ENCODE measurements around the gene RPS15.

RPS15 gene

DNA sequence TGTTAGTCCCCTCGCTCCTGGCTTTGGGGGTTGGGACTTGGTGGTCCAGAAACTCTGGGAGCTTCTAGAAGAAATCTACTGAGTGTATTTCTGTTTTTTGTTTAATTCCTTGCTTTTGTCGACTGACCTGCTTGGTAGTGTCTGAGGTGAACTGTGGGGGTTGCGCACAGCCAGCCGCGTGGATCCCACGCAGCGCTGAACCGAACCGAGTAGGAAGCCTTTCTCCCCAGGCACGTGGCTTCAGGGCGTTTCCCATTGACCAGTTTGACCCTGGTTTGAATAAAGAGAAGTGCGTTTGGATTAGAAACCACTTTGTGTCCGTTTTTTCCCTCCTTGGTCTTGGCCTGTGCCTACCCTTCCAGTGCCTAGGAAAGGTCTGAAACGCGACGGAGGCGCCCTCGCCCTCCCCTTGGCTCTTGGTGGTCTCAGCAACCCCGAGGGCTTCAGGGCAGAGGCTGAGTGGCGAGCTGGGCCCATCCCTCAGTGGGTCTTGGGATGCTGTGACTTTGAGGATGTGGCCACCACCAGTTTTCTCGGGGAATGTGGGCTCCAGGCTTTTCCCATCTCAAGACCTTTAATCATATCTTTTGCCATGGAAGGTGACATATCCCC, 2.7 kb upstream of the RPS15 start:
- DNase-seq: no peak

GRCh38 chr19:1437609-1438008, 587 bp upstream of the RPS15 start:
- DNase-seq: no peak

DNA sequence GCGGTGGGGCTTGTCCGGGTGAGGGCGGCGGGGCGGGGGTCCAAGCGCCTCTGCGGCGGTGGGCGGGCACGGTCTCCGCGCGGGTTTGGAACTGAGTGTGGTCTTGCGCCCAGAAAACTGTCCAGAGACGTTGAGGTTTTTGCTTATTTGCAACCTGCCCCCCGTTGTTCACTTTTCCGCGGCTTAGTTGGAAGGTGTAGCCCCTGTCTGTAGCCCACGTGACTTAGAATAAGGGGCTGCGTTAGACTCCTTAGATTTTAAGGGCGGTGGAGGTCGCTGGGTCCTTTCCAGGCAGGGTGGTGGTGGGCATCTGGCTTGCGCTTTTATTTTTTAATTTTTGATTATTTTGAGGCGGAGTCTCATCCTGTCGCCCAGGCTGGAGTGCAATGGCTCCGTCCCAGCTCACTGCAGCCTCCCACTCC, 748 bp downstream of the RPS15 start:
- DNase-seq: no peak

DNA sequence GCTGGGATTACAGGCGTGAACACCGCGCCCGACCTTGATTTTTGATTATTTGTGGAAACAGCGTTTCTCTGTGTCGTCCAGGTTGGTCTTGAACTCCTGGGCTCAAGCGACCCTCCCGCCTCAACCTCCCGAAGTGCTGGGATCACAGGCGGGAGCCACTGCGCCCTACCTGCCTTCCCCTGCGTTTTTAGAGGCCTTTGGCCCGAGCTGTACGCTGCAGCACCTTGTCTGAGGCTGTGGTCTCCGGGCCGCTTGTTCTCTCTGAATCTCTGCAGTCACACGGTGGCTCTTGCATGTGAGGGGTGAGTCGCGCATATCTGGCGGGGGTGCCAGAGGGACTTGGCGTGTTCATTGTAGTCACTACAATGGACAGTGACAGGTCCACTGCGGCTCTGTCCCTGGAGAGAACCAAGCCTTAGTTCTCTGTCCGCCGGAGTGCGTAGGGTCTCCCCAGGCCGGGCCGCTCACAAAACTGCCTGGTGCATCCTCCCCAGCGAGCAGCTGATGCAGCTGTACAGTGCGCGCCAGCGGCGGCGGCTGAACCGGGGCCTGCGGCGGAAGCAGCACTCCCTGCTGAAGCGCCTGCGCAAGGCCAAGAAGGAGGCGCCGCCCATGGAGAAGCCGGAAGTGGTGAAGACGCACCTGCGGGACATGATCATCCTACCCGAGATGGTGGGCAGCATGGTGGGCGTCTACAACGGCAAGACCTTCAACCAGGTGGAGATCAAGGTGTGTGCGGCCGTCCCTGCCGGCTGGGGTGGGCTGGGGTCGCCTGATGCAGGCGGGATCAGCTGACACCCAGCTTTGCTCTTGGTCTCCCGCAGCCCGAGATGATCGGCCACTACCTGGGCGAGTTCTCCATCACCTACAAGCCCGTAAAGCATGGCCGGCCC, 1.6 kb downstream of the RPS15 start:
- DNase-seq: peak in 2 of 4 experiments; percentile 31 to 32

GRCh38 chr19:1440418-1440801, 2.2 kb downstream of the RPS15 start:
- DNase-seq: no peak

- DNase-seq: no peak
These were observed 2.8 kb downstream of the RPS15 start for GRCh38 chr19:1441022-1441426.

DNA sequence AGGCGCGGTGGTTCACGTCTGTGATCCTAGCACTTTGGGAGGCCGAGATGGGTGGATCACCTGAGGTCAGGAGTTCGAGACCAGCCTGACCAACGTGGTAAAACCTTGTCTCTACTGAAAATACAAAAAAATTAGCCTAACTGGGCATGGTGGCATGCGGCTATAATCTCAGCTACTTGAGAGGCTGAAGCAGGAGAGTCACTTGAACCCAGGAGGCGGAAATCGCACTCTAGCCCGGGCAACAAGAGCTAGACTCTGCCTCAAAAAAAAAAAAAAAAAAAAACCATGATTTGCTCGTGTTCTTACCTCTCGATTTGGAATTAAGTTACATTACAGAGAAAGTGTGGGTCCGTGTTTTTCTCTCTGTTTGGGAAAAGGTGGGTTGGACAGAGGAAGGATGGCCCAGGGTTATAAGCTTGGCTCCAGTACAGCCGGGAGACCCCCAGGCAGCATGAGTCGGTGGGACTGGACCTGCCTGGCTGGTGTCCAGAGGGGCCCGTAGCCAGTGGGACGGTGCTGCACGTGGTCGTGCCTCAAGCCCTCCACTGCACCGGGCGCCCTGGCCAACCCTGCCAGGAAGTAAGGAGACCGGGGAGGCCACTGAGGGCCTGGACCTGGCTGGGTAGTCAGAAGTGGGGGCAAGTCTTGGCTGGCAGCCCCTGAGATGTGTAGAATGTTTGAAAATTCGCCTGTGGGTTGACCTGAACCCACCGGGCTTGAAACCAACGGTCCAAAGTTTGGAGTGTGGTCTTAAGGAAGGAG, 3.7 kb downstream of the RPS15 start:
- DNase-seq: no peak

GRCh38 chr19:1445185-1445931, 7.2 kb downstream of the RPS15 start:
- peak; percentile 71 to 90 (median 88) for DNase-seq

DNA sequence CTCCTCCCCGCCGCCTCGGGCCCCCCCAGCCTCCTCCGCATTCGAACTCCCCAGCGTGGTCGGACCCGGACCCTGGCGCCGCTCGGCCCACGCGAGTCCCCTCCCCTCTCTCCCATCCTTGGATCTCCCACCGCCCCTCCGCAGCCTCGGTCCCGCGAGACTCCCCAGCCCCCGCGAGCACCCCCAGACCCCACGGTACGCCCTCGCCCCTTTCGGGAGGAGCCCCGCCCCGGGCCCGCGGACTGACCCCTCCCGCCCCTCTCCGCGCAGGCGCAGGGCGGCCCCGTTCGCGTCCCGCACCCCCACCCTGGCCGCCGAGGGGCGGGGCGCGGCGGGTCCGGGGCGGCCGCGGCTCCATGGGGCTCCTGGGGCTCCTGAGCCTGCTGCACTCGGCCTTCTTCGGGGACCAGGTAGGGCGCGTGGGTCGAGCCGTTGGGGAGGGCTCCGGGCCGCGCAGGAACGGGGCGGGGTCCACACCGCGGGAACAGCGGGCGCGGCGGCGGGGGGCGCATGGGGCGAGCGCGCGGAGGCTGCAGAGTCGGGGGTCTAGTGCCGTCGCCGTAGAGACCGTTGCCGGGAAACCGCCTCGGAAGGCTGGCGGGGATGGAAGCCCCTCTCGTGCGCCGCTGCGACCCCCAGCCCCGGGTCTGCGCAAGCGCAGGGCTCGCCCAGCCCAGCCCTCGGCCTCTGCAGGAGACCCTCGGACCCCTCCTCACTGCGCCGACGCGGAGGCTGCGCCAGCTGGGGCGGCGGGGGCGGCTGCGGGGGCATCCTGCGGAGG, 7.9 kb downstream of the RPS15 start:
- DNase-seq: peak in 1 of 4 experiments; percentile 24

GRCh38 chr19:1446713-1447481, 8.7 kb downstream of the RPS15 start:
- DNase-seq: peak in 3 of 4 experiments; percentile 22 to 48 (median 34)

DNA sequence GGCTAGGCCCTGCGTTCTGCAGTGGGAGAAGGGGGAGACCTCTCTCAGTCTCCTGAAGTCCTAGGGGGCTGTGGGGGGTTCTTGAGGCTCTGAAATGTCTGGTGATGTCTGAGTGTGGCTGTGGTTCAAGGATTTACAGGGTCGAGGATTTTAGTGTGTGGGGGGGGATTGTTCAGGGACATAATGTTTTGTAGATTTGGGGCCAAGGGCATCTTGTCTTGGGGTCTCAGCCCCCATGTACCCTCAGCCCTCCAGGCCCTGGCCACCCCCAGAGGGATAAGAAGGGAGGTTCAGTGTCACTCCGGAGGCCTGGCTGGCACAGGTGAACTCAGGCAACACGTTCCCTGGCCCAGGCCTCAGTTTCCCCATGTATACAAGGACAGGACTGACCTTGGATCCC, 9.3 kb downstream of the RPS15 start:
- DNase-seq: no peak

DNA sequence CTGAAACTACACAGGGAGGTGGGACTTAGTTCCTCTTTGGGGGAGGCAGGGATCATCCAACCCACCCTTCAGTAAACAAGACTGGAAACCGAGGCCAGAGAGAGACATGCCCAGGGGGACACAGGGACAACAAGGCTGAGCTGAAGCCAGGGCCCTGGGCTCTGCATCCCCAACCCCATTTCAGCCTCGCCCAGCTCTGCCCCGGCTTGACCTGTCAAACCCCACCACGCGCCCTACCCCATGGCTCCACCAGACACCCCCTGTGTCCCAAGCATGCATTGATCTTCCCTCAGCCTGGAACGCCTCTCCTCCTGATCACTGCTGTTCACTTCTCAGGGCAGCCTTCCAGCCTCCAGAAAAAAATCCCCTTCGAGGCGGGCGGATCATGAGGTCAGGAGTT, 9.7 kb downstream of the RPS15 start:
- DNase-seq: no peak

DNA sequence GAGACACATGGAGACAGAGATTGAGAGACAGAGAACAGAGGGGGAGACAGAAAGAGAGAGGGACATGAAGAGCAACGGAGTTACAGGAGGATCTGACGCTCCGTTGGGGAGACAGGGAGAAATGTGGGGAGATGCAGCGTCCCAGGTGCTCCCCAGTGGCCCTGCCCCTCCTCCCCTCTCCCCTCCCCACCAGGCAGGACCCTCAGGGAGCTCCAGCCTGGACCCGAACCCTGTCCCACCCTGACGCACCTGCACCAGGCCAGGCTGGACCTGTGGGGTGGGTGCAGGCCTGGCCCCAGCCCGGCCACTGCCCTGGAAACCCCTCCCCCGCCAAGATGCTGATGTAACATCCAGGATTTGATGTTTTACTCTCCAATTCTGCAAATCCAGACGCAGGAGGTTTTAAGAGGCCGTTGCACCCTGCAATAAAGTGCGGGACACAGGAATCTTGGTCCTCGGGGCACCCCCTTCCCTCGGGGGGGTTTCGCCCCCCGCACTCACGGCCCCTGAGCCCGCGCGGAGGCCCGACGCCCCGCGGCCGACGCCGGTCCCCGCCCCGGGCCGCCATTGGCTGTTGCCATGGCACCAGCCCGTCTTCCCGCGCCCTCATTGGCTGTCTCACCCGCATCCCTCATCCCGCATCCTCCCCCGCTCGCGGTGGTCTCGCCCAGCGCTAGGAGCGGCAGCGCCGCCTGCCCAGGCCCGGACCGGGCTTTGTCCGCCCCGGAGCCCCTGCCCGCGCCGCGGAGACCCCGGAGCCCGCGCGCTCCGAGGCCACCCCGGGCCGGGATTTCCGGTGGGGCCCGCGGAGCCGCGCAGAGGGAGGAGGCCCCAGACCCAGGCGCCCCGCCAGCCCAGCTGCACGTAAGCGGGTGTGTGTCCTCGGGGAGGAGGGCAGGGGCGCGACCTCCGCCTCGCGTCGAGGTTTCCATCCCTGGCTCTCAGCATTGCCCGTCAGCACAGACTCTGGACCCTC, 11.6 kb downstream of the RPS15 start, which contains the start of gene APC2:
TSS of gene APC2 (plus strand) at position 655 of the 976 bp plus-strand sequence. CDS start 2,881 bp downstream, outside the sequence.
- DNase-seq: peak in 1 of 4 experiments; percentile 46

DNA sequence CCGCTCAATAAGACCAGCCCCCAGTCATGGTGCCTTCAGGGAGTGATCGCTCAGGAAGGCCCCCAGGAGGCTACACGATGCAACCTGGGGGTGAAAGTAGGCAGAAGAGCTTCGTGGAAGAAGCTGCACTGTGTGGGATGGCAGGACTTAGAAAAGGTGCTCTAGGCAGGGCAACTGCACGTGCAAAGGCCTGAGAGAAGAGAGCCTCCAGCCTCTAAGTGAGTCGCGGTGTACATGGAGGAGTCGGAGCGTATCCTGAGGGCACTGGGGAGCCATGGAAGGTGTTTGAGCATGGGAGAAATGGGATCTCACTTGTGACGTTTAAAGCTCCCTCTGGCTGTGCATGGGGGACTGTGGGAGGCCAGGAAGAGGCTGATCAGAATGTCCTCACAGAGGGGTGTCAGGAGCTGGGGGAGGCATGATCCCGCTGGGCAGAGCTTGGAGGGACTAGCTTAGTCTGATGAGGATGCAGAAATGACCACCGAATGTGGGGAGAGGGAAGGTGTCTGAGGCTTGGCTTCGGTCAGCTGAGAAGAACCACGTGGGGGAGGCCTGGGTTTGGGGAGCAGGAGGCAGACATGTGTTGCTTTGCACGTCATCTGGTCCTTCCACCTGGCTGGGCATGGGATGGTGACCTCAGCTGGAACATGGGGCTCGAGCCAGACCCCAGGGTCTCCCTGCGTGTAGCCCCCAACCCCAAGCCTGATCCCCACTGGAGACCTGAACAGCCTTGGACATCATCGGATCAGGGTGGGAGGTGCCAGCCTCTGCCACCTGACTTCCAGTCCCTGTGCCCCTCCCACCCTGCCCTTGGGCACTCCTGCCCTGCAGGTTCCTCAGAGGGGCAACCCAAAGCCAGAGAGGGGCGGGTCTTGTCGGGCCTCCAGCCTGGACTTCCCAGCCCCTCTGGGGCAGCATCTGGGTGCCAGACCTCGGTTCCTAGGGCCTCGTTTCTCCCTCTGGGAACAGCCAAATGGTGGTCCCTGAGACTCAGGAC, 12.8 kb downstream of the RPS15 start:
- no peak for DNase-seq

- no peak for DNase-seq
These were observed 14.0 kb downstream of the RPS15 start for GRCh38 chr19:1451916-1452801.

DNA sequence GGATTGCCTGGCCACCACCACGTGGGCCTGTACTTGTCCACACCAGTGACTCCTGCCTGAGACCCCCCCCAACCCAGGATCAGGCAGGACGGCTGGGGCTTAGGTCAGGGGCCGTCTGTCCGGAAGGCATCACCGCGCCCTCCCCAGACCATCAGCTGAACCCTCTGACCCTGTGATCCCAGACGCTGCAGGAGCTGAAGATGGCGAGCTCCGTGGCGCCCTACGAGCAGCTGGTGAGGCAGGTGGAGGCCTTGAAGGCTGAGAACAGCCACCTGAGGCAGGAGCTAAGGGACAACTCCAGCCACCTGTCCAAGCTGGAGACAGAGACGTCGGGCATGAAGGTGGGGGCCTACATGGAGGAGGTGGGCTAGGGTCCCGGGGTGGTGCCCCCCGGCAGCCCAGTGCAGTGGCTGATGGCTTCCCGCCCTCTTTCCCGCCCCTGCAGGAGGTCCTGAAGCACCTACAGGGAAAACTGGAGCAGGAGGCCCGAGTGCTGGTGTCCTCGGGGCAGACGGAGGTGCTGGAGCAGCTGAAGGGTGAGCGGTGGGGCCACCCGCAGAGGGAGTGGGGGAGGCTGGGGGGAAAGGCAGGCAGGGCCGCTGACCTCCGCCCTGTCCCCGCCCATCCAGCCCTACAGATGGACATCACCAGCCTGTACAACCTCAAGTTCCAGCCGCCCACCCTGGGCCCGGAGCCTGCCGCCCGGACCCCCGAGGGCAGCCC, 14.8 kb downstream of the RPS15 start:
- no peak for DNase-seq

All from suppressor macrophage (primary cell).